Liver (tissue), 1 donor: ENCODE data around the gene GRIP2.

Experiments used
- FOXA2 ChIP-seq: IDR thresholded peaks from 2 replicates; pipeline ENCODE4 v1.6.1; 2016; ENCODE audit warnings: antibody characterized with exemption
- MAX ChIP-seq: IDR thresholded peaks from 2 replicates; pipeline ENCODE4 v1.6.1; 2016; ENCODE audit warnings: antibody characterized with exemption

GRCh38 chr3:14534516-14535191 is 5.5 kb downstream of the GRIP2 start:
- no peak for TF ChIP-seq FOXA2
- TF ChIP-seq MAX, result no peak
